HL-60/S4 treated with phorbol 12-myristate 13-acetate at 8.2 ng/mL for 4 days and 3 days (cell line): ENCODE data around the gene ALDH1L1.
"Not testable (repeated sequence)": the region's sequence is repeated elsewhere in the genome, so short reads cannot be mapped to it uniquely, and the experiment has no call there.

Source experiments
- in situ Hi-C: fragments of 300-500 bp; cut with MboI; formaldehyde crosslinking; loops from 2 replicates; pipeline ENCODE4 v1.15.0; 2022; ENCODE audit warnings: low sequenced_read_pairs

Gene ALDH1L1

DNA sequence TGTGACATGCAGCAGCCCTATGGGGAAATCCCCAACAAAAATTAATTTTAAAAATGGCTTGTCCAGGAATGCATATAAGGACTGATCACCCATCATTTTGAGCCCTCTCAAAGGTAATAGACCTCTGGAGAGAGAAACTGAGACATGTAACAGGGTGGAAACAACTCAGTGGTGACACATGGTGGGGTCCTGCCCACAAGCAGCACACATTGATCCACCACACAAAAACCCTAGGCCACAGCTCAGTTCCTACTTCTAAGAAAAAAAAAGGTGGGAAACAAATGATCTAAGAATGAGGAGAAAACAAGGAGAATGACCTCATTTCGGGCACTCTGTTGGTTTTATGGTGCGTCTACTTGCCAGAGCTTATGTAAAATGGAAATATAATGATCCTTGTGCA is 94.5 kb downstream of the ALDH1L1 start:
- in situ Hi-C loops: no loop called here

GRCh38 chr3:126085276-126085675 is 95.1 kb downstream of the ALDH1L1 start:
- in situ Hi-C loops: no loop called here

- in situ Hi-C loops: no loop called here
These were observed 95.6 kb downstream of the ALDH1L1 start for GRCh38 chr3:126084768-126085180.

DNA sequence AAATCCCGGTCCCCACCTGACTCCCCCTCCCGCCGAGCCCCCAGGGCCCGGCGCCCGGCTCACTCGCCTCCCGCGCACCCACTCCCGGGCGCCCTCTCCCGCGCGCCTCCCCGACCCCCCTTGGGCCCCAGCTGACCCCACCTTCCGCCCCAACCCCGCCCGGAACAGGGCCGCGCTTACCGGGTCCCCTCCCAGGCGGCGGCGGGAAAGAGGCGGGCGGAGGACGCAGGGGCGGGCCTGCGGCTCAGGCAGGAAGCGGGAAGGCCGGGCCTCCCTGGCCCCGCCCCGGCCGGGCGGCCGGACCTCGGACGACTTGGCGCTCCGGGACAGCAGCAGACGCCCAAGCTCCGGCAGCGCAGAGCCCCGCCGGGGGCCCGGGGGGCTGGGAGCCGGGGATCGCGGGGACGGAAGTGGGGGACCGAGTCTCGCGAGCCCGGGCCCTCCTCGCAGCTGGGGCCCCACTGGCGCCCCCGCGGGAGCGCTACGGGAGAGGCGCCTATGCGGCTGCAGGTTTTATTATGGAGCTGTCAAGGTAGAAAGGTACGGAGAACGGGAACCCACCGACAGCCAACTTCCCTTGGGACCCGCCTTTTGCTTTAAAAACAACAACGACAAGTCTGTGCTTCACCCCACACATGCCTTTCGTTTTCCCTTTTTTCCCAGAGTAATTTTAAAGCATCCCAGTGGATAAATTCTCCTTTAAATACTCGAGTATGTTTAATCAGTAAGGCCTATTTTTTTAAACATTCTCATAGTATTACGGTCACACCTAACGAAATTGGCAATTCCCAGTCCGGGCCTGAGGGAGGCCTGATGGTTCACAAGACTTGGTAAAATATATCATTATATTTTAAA is 96.2 kb downstream of the ALDH1L1 start, which contains the start of gene SLC41A3:
TSS of gene SLC41A3 (minus strand) at position 212 of the 855 bp plus-strand sequence. CDS start 15,905 bp downstream, outside the sequence.
- in situ Hi-C loops: no loop called here

DNA sequence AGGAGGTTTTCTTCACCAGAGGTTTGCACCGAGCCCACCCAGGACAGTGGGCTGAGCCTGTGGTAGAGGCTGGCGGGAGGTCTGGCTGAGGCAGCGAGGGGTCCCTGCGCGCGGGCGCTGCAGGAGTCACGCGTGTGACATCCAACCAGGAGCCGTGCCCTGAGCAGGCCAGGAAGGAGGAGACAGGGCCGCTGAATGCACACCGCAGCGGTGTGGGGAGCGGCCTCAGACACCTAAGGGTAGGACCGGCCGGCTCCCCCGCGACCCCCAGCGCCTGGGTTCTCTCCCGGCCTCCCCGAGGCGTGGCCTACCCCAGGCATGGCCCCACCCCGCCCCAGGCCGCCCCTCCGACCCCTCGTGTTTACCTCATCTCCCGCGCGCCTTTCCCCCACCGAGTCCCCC is 96.9 kb downstream of the ALDH1L1 start:
- in situ Hi-C loops: no loop called here

GRCh38 chr3:126083138-126083445 is 97.3 kb downstream of the ALDH1L1 start:
- in situ Hi-C loops: no loop called here

DNA sequence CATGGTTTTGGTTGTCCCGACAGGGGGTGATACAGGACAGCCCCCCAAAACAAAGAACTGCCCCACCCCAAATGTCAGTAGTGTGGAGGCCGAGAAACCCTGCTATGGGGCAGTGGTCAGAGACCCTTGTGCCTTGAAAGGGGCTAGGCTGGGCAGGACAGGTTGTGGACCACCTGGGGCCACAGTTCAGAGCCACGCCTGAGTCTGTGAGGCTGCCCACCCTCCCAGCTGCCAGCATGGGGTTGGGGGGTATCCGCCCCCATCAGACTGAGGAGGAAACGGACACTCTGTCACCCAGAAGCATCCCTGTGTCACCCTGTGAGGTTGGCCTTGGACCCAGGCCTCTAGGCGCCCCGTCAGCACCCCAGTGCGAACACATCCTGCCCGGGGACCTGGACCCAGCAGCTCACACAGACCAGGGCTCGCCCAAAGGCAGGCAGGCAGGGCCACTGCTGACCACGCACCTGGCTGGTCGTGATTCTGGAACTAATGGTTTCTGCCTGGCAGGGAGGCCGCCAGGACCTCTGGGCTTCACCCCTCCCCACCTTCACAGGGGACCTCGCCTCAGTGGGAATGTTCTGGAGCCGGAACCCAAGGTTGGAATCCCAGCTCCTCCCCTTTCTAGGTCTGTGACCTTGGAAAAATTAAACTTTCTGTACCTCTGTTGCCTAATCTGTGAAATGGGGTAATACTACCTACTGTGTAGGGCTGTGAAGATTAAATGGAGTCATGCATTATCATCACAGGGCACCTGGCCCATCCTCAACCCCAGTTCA is 97.8 kb downstream of the ALDH1L1 start:
- in situ Hi-C loops: no loop called here

- in situ Hi-C loops: no loop called here
These were observed 98.6 kb downstream of the ALDH1L1 start for GRCh38 chr3:126081618-126082361.

- in situ Hi-C loops: no loop called here
These were observed 99.4 kb downstream of the ALDH1L1 start for GRCh38 chr3:126080970-126081369.

GRCh38 chr3:126078866-126079265 is 101.5 kb downstream of the ALDH1L1 start:
- in situ Hi-C loops: no loop called here

GRCh38 chr3:126077754-126078153 is 102.6 kb downstream of the ALDH1L1 start:
- in situ Hi-C loops: no loop called here

DNA sequence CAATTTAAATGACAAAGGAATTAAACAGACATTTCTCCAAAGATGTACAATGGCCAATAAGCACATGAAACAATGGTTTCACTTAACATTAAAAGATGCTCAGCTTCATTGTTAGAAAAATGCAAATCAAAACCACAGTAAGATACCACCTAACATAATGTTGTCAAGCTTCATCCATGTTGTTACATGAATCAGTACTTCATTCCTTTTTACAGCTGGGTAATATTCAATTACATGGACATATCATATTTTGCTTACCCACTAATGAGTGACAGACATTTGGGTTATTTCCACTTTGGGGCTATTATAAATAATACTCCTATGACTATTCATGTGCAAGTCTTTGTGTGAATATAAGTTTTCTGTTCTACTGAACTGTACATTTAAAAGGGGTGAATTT is 104.2 kb downstream of the ALDH1L1 start:
- in situ Hi-C loops: no loop called here

- in situ Hi-C loops: no loop called here
These were observed 110.2 kb downstream of the ALDH1L1 start for GRCh38 chr3:126070146-126070545.

DNA sequence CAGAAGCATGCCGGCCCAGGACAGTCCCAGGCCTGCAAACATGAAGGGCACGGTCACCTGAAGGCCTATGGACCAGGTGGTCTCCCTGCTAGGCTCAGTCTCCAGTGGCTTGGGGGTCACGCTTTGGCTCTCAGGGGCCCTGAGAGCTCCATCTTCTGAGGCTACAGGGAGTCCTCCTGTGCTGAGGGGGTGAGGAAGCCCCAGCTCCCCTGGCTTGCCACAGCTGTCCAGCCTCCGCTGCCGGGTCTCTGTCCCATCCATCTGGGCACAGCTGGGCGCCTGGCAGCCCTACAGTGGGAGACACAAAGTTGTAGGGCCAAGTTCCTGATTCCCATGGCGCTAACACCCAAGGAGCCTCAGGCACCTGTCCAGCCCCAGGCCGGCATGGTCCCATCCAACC is 112.4 kb downstream of the ALDH1L1 start:
- in situ Hi-C loops: no loop called here

GRCh38 chr3:126066676-126067075 is 113.7 kb downstream of the ALDH1L1 start:
- in situ Hi-C loops: not testable (repeated sequence)

GRCh38 chr3:126065876-126066275 is 114.5 kb downstream of the ALDH1L1 start:
- in situ Hi-C loops: no loop called here

DNA sequence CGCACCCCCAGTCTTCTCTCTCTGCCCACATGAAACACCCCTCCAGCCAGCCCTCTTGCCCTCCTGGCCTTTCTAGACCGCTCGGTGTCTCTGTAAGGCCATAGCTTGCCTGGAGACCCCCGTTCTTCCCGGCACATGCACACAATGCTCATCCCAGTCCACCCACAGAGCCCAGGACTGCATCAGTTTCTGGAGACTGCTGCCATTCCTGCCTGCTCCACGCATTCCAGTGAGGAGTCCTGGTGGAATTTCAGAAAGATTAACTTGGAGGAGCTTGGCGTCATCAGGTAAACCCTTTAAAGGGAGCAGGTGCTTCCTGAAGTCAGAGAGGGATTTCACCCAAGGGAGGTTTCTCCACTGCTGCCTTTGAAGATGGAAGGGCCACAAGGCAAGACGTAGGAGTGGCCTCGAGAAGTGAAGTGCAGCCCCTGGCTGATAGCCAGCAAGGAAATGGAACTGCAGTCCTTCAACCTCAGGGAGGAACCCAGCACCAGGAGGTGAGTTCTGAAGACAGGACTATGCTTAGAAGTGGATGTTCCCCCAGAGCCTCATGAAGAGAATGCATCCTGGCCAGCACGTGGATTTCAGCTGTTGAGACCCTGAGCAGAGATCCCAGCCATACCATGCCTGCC is 115.6 kb downstream of the ALDH1L1 start:
- in situ Hi-C loops: no loop called here

DNA sequence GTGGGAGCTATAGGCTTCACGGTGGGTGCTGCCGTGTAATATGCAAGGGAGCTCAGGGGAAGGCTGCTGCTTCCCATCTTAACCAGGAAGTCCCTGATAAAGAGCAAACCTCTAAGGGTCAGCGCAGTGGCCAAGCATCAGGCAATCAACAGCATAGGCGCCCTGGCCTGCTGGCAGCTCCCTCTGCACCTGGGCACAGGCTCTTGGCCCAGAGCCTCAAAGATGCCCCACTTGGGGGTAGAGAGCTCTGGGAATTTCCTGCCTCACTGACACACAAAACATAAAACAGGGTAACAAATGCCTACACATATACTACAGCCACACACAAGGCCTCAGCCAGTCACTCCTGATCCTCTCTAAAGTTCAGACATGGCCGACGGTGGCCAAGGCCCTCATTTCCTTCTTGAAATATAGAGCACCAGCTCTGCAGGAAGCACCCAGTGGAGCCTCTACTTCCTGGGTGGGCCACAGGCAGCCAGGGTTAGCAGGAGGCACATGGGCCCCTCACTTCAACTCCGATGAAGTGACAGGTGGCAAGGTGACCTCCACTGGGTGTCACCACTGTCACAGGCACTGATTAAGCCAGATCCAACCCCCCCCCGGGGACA is 116.9 kb downstream of the ALDH1L1 start:
- in situ Hi-C loops: no loop called here

DNA sequence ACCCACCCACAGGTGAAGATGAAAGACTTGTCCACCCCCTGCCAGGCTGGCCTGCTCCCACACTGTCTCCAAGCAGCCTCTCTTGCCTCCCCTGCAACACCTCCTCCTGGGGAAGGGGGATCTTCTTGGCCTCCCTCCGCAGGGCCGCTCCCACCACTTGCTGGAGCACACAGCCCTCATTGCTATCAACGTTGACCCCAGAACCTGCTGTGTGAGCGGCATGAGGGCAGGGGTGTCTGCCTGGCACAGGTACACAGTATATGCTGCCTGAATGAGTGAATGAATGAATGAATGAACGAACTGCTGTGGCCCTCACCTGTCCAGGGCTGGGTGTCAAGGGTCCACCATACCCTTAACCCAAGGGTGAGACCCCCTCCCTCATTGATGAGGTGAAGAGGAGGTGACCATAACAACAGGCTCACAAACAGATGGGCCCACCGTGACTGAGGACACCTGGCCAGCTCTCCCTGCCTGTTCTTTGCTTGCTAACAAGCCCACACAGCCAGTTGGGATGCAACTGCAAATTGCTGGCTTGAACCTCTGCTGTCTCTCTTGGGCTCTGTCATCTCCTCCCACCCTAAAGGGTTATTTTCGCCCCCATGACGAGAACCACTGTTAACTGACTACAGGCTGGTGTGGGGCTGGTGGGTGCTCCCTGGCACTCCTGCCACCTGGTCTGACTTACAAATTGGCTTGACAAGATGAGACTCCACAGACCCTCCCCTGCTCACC is 118.9 kb downstream of the ALDH1L1 start:
- in situ Hi-C loops: no loop called here

DNA sequence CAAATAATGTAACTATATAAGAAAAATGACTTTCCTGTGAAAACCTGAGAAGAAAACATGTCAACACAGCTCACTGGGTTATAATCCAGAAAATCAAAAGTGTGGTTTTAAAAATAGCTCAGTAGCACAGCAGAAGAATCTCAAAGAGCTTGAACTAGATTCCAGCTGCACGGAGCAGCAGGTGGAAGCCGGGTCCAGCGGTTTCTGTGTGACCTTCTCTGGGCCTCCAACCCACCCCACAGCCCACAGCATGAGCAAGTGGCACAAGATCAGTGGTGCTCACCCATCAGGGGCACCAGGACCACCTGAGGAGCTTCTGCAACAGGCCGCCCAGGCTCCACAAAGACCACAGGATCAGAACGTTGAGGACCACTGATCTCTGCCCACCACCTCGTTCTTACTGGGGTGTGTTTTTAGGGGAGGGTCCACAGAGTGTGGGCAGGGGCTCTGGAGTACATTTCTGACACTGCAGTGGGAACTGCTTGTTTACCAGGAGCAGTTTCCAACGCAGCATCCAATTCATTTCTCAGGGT is 119.7 kb downstream of the ALDH1L1 start:
- in situ Hi-C loops: no loop called here
